IPS-NIHi7 (cell line): ENCODE data around the gene MTMR2.

Source experiments
- DNase-seq: peaks from one replicate; pipeline ENCODE4 v3.0.0; 2012; ENCODE audit warnings: mixed read lengths; ENCODE audit errors: extremely low spot score

Gene MTMR2

DNA sequence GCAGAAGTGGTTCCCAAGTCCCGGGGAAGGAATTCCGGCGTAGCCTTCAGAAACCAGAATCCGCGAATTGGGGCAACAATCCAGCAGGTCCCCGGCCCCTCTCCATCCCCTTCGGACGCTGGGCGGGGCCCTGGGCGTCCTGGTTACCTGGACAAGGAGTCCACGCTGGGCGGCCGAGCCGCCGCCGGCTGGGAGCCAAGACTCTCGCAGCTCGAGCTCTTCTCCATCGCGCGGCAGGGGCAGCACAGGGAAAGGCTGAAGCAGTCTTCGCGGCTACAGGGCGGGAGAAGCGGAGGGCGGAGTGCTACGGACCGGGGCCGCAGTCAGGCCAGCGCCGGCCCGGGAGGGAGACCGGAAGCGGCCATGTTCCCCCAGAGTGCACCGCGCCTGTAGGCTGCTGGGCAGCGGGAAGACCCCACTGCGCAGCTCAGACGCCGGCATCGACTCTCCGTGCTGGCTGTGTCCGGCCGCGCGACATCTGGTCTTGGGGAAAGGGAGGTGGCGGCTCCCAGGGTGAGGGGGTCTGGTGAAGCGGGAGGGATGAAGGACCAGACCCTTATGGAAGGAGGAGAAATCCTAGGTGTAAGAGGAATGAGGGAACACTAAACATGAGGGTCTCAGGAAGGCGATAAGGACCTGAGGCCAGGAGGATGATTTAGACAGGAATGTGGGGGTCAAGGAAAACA is at the start of gene MTMR2:
Gene MTMR2, minus strand, starts transcription at position 380 of the 686 bp plus-strand sequence. Its CDS starts 153 bp downstream, at position 227.
- DNase-seq, result peak; percentile 89

DNA sequence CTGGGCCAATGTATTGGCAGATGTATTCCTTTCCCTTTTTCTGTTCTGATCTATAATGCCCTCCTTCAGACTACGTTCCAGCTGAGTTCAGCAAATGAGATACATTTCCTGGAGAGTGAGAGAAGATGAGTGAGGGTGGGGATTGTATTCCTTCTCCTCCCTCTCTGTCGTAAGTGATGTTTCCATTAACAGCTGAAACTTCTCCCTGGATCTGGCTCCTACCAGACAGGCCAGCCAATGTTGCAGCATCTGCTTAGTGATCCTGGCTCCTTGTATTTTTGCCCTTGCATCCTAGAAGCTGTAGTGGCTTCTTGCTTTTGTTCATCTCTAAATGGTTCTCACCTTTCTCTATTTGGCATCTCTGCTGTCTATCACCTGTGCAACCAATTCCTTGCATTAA is 48.2 kb upstream of the MTMR2 start:
- no peak for DNase-seq

DNA sequence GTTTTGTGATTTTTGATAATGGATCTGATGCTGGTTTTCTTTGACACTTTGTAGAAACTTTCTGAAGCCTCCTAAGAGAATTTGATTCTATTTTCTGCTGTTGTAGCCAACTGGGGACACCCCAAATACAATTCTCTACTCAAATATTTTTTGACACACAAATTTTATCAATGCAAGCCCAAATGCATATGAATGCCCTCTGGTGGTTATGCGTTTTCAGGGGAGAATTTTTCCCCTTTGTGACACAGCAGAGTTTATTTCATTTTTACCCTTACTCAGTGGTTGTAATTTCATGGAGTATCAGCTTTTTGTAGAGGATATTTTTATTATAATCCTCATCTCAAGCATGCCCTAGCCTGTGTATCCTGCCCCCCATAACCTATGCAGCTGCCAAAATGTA is 44.7 kb upstream of the MTMR2 start:
- DNase-seq, result no peak

DNA sequence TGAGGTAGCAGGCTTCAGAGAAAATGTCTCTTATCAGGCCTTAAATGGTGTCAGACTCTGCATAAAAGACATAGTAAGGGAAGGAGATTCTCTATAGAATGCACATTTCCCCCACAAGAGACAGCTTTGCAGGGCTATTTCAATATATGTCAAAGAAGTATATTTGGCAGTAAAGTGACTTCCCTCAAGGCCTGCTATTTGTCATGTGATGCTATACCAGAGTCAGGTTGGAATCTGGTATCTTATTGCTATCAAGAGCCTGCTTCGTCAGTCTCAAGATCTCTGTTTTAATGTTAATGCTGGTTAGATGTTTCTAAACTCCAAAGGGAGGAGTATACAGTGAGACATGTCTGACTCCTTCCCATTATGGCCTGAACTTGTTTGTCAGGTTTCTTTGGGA is 40.4 kb upstream of the MTMR2 start:
- no peak for DNase-seq

DNA sequence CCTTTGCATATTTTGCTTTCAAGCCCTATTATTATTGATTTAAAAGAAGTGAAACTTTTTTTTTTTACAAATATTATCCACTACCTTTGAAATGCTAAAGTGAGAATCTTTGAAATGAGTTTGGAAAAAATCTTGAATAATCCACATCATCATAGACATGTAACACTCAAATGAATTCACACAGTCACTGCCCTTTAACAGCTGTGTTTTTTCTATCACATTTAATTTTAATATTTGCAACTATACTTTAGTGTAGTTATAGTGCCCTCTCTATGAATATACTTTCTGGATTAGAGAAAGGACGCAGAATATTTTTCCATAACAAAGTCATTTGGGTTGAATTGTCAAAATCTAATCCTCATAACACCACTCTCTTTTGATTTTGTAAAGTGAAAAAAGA is 37.9 kb upstream of the MTMR2 start:
- DNase-seq, result no peak

DNA sequence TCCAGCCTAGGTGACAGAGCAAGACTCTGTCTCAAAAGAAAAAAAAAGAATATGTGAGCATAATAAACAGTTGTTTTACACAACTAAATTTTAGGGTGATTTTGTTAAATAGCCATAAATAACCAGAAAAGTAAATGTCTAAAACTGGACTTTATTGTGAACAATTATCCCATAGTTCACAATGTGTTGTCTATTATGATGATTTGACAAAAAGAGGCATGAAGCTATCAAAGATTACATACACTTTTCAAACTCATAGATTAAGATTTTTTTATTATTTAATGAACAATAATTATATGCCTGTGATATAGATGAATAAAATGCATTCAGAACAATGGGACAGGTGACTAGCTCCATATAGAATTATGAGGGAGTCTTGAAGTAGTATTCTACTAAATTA is 27.0 kb upstream of the MTMR2 start:
- DNase-seq, result no peak

DNA sequence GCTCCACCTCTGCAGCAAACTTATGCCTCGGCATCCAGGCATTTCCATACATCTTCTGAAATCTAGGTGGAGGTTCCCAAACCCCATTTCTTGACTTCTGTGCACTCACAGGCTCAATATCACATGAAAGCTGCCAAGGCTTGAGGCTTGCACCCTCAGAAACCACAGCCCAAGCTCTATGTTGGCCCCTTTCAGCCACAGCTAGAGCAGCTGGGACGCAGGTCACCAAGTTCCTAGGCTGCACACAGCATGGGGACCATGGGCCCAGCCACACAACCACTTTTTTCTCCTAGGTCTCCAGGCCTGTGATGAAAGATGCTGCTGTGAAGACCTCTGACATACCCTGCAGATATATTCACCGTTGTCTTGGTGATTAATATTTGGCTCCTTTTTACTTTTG is 24.7 kb upstream of the MTMR2 start:
- DNase-seq, result no peak

DNA sequence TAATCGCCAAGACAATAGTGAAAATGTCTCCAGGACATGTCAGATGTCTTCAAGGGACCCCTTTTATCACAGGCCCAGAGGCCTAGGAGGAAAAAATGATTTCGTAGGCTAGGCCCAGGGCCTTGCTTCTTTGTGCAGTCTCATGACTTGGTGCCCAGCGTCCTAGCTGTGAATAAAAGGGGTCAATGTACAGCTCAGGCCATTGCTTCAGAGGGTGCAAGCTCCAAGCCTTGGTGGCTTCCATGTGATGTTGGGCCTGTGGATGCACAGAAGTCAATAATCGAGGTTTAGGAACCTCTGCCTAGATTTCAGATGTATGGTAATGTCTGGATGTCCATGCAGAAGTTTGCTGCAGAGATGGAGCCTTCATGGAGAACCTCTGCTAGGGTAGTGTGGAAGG is 20.7 kb upstream of the MTMR2 start:
- no peak for DNase-seq

DNA sequence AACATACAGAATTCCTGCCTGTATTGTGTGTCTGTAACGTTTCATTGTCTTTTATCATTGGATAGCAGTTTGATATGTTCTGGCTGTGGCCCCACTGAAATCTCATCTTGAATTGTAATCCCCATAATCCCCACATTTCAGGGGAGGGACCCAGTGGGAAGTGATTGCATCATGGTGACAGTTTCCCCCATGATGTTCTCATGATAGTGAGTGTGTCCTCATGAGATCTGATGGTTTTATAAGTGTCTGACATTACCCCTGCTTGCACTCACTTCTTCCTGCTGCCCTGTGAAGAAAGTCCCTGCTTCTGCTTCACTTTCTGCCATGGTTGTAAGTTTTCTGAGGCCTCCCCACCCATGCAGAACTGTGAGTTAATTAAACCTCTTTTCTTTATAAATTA is 19.6 kb upstream of the MTMR2 start:
- no peak for DNase-seq

DNA sequence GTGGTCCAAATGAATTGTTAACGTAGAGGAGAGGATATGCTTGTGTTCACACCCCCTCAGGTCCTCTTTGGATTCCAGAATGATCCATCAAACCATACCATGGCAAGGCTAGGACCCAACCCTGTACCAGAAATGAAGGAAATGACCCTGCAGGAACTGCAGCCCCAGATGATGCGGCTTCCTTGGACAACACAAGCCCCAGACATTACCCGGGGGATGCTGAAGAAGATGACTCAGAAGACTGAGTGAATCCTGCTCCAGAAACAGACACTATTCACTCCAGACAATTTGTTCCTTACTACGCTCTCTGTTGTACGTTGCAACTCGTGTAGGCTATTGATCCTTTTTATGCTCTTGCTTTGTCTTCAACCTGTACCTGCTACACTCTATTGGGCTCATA is 15.2 kb upstream of the MTMR2 start:
- DNase-seq, result no peak

DNA sequence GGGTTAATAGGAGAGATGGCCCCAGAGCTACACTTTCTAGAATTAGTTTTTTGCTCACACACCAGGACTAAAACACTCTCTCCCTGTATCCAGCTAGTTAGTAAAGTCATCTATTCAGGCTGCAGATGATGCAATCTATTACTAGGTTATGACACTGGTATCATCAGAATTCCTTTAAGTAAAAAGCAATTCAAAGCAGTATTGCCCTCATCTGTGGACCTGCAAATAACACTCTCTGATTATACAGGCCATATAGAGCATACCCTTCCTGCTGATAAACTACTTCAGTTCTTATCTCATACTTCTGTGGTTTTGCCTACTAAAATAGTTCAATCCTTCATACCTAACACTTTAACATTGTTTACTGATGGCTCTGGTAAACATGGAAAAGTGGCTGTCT is 13.5 kb upstream of the MTMR2 start:
- DNase-seq, result no peak

DNA sequence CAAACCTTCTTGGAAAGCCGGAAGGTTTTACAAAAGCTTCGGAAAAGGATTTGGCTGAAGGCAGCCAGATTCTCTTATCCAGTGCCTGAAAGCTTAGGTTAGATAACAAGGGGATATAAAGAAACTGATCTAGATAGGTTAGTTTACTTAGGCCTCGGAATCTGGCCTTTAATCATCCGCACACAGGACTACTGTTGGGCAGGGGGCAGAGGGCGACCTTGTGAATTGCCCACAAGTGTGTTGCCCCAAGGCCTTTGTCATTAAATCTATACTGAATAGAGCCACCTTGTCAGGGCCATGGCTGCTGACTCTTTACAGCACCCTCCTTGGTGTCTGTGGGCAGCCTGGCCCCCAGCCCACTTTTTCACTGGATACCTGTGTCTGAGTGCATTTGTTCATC is 9.7 kb upstream of the MTMR2 start:
- no peak for DNase-seq

DNA sequence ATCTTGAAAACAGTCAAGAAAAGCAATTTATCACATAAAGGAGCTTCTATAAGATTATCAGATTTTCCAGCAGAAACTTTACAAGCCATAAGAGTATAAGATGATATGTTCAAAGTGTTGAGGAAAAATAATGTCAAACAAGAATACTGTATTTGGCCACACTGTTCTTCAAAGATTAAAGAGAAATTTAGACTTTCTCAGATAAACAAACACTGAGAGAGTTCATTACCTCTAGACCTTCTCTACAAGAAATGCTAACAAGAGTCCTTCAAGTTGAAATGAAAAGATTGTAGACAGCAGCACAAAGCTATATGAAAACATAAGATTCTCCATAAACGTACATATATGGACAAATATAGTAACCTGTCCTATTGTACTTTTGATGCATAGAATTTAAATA is 8.0 kb upstream of the MTMR2 start:
- DNase-seq, result no peak

DNA sequence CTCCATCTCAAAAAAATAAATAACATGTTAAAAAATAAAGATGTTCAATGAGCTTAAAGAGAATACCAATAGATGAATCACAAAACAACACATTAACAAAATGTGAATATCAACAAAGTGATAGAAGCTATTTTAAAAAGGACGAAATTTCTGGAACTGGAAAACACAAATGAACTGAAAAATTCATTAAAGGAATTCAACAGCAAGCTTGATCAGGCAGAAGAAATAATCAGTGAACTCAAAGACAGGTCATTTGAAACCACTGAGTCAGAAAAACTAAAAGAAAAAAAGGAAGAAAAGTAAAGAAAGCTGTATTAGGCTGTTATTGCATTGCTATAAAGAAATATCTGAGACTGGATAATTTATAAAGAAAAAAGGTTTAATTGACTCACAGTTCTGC is 7.0 kb upstream of the MTMR2 start:
- DNase-seq, result no peak

DNA sequence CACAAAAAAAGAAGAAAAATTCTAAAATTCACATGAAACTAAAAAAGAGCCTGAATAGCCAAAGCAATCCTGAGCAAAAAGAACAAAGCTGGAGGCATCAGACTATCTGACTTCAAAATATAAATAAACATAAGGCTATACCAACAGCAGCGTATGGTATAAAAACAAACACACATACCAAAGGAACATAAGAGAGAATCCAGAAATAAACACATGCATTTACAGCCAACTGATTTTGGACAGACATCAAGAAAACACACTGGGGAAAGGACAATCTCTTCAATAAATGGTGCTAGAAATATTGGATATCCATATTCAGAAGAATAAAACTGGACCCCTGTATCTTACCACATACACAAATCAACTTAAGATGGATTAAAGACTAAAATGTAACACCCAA is 2.8 kb upstream of the MTMR2 start:
- DNase-seq, result no peak

DNA sequence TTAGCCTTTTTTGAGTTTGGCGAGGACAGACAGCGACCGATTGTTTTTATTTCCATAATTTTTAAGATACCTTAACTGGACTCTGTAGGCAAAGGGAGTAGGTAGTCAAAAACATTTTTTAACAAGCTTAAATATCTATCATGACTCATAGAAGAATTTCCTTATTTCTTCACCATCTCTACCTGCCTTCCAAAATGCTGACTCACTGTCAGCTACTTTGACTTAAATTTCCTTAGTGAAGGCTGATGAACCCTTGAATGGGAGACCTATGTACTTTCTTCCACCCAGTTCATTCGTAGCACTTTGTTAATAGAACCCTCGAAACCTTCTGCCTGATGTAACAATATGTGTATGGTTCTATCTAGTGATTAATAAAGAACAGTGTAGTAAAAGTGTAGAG is 1.1 kb upstream of the MTMR2 start:
- peak; percentile 16 for DNase-seq

DNA sequence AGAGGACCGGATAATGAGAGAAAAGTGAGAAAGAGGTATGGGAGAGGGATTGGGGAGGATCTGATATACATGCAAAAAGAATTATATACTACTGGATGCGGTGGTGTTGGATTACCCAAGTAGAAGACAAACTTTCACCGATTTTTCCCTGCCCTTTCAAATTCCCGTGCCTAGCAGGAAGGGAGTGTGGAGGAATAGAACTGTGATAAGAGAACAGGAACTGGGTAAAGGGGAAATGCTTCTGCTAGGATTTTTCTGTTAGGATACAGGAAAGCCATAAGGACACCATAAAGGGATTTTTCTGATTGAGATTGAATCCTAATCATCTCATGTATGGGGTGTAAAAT is 480 bp upstream of the MTMR2 start:
- DNase-seq, result no peak

DNA sequence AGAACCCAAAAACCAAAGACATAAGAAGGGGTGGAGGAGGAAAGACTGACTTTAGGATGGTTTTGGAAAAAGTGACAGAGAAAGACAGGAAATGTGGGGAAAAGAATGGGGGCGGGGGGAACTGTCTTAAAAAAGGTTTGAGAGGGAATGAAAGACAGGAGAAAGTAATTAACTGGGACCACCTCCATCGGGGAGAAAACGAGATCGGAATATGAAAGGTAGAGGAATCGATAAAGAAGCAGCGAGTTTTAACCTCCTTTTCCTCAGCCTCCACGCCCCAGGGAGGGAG is 524 bp downstream of the MTMR2 start:
- no peak for DNase-seq

DNA sequence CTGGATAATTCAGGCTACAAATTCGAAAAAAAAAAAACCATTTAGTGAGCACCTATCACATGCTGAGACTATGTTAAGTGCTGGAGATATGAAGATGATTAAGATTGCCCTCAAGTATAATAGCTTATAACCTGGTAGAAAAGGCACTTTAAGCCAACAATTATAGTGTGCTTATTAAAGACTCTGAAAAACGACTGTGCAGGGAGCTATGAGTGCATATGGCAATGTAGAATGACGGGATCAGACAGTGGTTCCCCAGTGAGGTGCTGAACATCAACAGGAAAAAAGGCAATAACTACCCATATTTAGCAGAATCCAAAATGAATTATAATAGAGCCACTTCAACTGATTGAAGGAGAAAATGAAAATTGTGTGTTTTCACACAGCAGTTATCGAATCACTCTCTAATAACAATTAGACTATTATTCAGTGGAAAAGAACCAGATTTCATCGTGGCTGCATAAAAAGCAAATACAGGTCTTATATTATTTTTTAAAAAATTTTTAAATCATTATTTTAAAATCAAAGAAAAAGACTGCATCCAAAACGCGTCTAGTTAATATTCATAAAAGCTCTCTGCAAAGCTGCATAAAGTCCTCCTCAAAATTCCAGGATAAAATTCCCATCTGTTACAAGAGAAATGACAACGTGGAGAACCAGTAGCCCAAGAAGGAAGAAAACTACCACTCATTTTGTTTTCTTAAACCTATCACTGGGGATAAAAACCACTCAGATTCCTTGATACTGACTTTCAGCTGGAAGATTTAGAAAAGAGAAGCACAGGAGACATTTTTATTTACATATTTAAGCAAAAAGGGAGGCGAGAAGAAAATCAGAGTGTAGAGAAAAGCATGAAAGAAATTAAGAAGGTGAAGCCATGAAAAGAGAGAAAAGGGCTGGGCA is 1.1 kb downstream of the MTMR2 start:
- DNase-seq, result no peak

DNA sequence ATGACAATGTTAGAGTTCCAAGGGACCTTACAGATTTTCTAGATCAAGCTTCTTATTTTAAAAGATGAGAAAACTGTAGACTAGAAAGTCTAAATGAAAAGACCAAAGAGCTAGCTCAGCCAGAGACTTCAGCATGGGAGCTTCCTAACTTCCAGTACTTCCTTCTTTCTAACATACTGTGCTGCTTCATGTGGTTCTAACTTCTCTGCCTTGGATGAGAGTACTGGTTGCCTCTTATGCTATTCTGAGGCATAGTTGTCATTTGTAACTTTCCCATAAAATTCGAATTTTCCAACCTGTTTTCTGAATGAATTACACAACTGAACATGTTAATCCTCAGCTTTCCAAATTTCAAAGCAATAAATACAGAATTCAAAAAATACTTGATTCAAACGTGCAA is 1.8 kb downstream of the MTMR2 start:
- no peak for DNase-seq

DNA sequence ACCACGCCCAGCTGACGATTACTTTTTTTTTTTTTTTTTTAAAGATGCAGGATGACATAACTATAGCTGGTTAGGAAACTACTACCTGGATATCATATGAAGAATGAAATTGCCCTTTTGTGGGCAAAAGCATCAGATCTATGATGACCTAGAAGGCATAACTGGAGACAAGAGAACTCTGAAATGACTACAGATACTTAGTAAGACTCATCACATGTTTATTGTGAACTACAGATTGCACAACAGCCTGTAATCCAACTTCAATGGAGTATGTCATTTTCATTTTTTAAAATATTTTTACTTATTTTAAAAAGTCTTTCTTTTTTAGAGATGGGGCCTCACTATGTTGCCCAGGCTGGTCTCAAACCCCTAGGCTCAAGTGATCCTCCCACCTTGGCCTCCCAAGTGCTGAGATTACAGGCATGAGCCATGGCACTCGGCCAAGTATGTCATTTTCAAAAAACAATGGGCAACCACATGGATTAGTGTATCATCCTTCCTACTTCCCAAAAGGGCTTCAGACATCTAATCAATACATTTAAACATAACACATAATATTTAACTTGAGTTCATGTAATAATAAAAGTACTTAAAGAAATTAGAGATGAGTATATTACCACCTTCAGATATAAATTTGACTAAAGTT is 3.3 kb downstream of the MTMR2 start:
- no peak for DNase-seq

DNA sequence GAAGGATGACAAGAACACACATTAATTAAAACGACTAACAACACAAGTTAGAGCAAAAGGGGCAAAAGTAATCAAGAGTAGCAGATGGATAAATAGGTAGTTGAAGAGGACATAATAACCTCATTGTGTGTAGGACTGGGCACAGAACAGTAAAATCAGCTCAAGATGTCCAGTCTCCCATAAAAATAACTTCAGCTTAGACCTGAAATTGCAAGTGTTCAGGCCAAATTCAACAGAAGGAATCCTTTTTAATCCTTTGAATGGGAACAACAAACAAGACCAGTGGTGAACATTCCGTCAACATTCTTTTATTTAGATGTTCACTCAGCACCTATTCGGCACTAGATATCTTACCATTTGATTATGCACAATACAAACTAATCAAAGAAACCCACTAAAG is 4.4 kb downstream of the MTMR2 start:
- no peak for DNase-seq

DNA sequence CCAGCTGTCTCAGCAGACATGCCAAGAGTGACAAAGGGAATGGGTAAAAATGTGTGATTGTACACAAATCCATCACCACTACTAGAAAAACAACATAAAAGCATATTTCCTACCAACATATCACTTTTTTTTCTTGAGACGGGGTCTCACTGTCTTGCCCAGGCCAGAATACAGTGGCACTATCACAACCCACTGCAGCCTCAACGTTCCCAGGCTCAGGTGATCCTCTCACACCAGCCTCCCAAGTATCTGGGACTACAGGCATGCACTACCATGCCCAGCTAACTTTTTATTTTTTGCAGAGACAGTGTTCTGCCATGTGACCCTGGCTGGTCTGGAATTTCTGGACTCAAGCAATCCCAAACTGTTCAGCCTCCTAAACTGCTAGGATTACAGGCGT is 5.2 kb downstream of the MTMR2 start:
- DNase-seq, result no peak
